GM12873 (cell line): Measurements from ENCODE around the gene CHCHD6.

Experiments used
- TF ChIP-seq, protein P1 (sequence below): IDR thresholded peaks from 2 replicates; pipeline ENCODE4 v1.5.1; 2012; ENCODE audit warnings: low read depth, mild to moderate bottlenecking, moderate library complexity, low read length, control low read depth; ENCODE audit not compliant: insufficient read depth; ENCODE audit errors: missing control alignments

Gene CHCHD6

DNA sequence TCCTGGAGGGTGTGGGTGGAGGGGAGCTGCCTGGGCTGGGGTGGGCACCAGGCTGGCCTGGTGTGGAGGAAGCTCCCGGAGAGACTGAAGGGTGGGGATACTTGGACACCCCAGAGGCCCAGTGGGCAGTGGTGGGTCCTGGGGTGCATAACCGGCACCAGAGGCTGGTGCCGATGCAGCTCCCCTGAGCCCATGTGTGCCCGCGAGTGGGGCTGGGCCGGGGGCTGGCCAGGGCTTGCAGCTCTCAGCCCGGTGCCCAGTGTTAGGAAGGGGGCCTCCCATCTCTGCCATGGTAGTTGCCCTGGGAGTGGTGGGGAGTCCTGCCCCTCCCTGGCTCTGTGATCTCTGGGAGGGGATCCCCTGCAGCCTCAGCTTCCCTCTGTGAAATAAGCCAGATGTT is 288.2 kb downstream of the CHCHD6 start:
- TF ChIP-seq, protein P1, sequence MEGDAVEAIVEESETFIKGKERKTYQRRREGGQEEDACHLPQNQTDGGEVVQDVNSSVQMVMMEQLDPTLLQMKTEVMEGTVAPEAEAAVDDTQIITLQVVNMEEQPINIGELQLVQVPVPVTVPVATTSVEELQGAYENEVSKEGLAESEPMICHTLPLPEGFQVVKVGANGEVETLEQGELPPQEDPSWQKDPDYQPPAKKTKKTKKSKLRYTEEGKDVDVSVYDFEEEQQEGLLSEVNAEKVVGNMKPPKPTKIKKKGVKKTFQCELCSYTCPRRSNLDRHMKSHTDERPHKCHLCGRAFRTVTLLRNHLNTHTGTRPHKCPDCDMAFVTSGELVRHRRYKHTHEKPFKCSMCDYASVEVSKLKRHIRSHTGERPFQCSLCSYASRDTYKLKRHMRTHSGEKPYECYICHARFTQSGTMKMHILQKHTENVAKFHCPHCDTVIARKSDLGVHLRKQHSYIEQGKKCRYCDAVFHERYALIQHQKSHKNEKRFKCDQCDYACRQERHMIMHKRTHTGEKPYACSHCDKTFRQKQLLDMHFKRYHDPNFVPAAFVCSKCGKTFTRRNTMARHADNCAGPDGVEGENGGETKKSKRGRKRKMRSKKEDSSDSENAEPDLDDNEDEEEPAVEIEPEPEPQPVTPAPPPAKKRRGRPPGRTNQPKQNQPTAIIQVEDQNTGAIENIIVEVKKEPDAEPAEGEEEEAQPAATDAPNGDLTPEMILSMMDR: no peak

DNA sequence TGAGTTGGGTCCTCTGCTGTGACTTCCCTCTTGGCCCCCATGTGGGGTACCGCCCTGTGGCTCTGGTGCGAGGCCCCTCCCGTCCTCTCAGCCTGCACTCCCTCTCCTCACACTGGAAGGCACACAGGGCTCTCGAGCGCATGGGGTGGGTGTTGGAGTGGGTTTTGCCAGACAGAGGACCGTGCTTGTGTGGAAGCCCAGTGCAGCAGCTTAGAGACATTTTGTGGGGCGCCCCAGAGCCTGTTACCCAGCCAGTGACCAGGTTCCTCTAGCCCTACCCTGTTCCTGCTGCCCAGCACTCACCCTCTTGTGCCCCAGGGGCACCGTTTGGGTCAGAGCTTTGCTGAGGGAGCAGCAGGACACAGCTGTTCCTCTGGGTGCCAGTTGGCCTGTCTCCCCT is 288.7 kb downstream of the CHCHD6 start:
- TF ChIP-seq, protein P1: no peak

DNA sequence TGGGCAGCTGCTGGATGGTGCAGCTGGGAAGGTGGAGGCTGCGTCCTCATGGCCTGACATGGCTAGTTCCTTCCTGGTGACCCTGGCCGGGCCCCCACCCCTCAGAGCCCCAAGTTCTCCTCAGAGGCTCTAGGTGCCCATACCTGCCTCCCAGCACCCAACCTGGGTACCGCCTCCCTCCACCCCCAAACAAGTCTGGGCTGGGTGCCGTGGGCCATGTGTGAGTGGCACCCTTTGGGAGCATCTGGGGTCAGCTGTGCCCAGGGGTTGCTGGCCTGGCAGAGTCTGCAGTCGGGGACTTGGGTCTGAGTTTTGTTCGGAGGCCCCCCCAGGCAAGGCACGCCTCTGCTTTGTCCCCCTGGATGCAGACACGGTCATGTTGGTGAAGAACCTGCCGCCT is 289.4 kb downstream of the CHCHD6 start:
- TF ChIP-seq, protein P1: no peak

DNA sequence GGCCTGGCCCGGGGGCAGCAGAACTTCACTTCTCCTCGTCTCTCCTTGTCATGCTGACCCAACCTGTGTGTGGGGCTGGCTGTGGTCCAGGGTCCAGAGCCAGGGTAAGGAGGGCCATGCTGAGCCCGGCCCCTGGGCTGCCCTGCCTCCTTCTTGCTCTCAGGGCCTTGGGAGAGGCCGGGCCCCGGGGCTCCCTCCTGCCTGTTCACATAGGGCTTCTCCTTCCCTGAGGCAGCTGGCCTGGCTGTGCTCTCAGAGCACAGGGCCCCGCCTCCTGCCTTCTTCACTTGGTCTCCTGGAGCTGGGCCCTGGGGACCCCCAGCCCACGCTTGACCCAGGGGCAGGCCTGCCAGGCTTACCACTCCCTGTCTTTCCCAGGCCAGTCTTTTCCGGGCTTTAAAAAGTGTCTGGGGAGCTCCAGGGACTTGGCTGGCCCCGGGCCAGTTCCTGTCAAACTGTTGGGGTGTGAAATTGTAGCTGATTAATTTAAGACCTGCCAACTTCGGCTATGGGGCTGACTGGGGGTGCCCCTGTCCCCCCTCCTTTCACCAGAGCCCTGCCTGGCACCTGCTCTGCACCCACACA is 290.7 kb downstream of the CHCHD6 start:
- TF ChIP-seq, protein P1: no peak

DNA sequence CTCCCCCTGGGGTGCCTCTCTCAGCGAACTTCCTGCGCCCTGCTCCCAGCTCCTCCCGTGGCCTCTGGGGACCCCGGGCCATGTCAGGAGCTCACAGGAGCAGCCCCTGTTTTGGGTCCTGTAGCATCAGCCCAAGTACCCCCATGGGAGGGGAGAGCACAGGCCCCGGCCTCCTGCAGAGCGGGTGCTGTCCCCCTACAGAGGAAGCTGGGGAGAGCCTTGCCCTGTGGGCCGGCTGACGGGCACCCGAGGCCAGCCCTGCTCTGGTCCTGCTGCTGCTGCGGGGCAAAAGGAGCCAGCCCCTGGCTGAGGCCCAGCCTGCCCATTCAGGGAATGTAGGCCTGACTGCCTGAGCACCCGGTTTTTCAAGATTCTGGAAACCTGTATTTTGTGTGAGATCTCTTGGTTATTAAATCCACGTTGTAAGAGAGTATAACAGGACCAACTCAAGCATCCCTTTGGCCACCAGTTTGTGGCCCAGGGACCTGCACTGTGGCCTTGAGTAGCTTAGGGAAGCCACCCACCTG is 291.3 kb downstream of the CHCHD6 start:
- TF ChIP-seq, protein P1: no peak

DNA sequence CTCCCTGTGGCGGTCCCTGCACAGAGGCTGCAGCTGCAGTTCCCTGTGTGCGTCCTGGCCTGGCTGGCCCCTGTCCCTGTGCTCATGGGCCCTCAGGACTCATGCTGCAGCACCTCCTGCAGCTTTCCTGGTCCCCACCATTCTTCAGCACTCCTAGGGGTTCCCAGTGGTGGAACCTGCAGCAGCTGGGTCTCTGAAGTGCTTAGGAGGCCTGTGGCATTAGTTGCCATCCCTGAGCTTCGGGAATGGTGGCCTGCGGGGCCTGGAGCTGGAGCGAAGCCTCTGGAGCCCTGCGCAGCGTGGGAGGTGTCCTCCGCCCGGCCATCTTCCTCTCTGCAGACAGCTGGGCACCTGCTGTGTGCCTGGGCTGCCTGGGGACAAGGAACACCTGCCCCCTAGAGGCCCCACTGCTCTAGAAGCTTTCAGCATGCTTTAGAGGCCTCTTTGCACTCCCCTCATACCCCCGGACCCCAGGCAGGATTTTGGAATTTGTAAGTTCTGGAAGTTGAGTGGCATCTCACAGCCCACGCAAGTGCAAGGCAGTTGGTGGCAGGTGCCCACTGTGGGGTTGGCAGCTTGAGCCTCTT is 292.0 kb downstream of the CHCHD6 start:
- TF ChIP-seq, protein P1: no peak

DNA sequence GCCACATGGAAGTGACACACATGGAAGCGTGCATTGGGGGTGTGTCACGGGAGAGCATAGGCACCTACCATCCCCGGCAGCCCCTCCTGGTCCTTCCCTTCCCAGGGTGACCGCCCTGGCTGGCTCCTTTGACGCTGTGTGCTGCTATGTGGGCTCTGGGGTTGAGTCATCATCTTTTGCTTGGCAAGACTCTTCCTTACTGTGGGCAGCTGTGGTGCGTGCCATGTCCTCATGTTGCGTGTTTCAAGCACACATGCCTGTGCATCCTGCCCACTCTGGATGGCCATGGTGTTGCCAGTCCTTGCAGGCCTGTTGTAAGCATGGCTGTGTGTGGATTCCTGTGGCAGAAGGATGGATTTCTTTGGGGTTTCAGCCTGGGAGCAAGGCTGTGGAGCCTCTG is 292.9 kb downstream of the CHCHD6 start:
- TF ChIP-seq, protein P1: no peak
